ENCODE results near the gene AP1M1.

DNA sequence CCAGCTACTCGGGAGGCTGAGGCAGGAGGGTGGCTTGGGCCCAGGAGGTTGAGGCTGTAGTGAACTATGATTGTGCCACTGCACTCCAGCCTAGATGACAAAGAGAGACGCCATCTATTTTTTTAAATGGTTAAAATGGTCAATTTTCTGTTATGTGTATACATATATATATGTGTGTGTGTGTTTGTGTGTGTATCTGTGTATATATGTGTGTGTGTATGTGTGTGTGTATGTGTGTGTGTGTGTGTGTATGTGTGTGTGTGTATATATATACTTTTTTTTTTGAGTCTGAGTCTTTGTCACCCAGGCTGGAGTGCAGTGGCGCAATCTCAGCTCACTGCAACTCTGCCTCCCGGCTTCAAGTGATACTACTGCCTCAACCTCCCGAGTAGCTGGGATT, 84.0 kb downstream of the AP1M1 start:
- TF ChIP-seq, protein P1, sequence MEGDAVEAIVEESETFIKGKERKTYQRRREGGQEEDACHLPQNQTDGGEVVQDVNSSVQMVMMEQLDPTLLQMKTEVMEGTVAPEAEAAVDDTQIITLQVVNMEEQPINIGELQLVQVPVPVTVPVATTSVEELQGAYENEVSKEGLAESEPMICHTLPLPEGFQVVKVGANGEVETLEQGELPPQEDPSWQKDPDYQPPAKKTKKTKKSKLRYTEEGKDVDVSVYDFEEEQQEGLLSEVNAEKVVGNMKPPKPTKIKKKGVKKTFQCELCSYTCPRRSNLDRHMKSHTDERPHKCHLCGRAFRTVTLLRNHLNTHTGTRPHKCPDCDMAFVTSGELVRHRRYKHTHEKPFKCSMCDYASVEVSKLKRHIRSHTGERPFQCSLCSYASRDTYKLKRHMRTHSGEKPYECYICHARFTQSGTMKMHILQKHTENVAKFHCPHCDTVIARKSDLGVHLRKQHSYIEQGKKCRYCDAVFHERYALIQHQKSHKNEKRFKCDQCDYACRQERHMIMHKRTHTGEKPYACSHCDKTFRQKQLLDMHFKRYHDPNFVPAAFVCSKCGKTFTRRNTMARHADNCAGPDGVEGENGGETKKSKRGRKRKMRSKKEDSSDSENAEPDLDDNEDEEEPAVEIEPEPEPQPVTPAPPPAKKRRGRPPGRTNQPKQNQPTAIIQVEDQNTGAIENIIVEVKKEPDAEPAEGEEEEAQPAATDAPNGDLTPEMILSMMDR (IDR thresholded peaks at IDR 0.05; ENCODE audit: insufficient read depth, low read length, poor library complexity, severe bottlenecking) = no peak
- TF ChIP-seq EZH2phosphoT487 (conservative IDR thresholded peaks at IDR 0.05; ENCODE audit: low read length) = no peak

Data from SU-DHL-6 (cell line).